ENCODE data around the gene ITGAV. TPM values are rescaled to one million over a fixed set of nuclear protein-coding genes. Genes with fewer than 3 reads are reported as not detected.
A peak's percentile ranks its signal among the peaks of the same experiment; 100 is the strongest.

ITGAV gene
- total and polyA plus RNA-seq, 2 experiments from 2014 or later, result 32.7 to 135 TPM

GRCh38 chr2:186695081-186695756, 105.4 kb downstream of the ITGAV start:
- no peaks in the 10 kb centered on the region for H3K27me3 ChIP-seq
- TF ChIP-seq EZH2phosphoT487 (IDR thresholded peaks at IDR 0.05; ENCODE audit: low read depth, severe bottlenecking, unreplicated experiment) (no peak), EZH2 (IDR thresholded peaks at IDR 0.05; ENCODE audit: borderline replicate concordance) (no peak), CTCF (IDR thresholded peaks at IDR 0.05; ENCODE audit: poor library complexity) (no peak)
- peak overlapping the region; percentile 83 for H3K4me2 ChIP-seq
- peak overlapping the region; percentile 19 for H2AFZ ChIP-seq
- H3K27ac ChIP-seq, result no peak overlapping the region
- no peak for DNase-seq (ENCODE audit: low spot score)
- H3K4me1 ChIP-seq (ENCODE audit: insufficient read depth), result no peaks in the 10 kb centered on the region
- H3K9me3 ChIP-seq (ENCODE audit: low read depth), result no peaks in the 10 kb centered on the region
- H3K36me3 ChIP-seq (replicated peaks; ENCODE audit: insufficient read depth, low read depth), result no peaks in the 10 kb centered on the region
- H3K9me2 ChIP-seq (replicated peaks; ENCODE audit: insufficient read depth), result no peaks in the 10 kb centered on the region
- no peaks in the 10 kb centered on the region for H4K20me1 ChIP-seq (ENCODE audit: insufficient read depth, poor library complexity, severe bottlenecking)
- 46% methylated on average over 9 of the region's 9 CpGs for WGBS (ENCODE audit: low lambda C conversion rate, missing lambda C conversion rate)
- peak overlapping the region; percentile 90 for H3K4me3 ChIP-seq
- no peaks in the 10 kb centered on the region for H3K79me2 ChIP-seq

- no peak for TF ChIP-seq CTCF (IDR thresholded peaks at IDR 0.05; ENCODE audit: poor library complexity)
- no peak for TF ChIP-seq EZH2phosphoT487 (IDR thresholded peaks at IDR 0.05; ENCODE audit: low read depth, severe bottlenecking, unreplicated experiment)
- TF ChIP-seq EZH2 (IDR thresholded peaks at IDR 0.05; ENCODE audit: borderline replicate concordance), result no peak
- no peak overlapping the region for H3K4me3 ChIP-seq
- 91% methylated on average over 4 of the region's 4 CpGs for WGBS (ENCODE audit: low lambda C conversion rate, missing lambda C conversion rate)
- H3K9me3 ChIP-seq (ENCODE audit: low read depth), result no peaks in the 10 kb centered on the region
- H3K9me2 ChIP-seq (replicated peaks; ENCODE audit: insufficient read depth), result no peaks in the 10 kb centered on the region
- no peaks in the 10 kb centered on the region for H3K27me3 ChIP-seq
- H3K4me1 ChIP-seq (ENCODE audit: insufficient read depth), result no peaks in the 10 kb centered on the region
- no peak for DNase-seq (ENCODE audit: low spot score)
- H4K20me1 ChIP-seq (ENCODE audit: insufficient read depth, poor library complexity, severe bottlenecking), result no peaks in the 10 kb centered on the region
- no peaks in the 10 kb centered on the region for H3K36me3 ChIP-seq (replicated peaks; ENCODE audit: insufficient read depth, low read depth)
- H3K27ac ChIP-seq, result no peak overlapping the region
- peak overlapping the region; percentile 83 for H3K4me2 ChIP-seq
- no peak overlapping the region for H2AFZ ChIP-seq
- no peaks in the 10 kb centered on the region for H3K79me2 ChIP-seq
These were observed 106.4 kb downstream of the ITGAV start for GRCh38 chr2:186696290-186696689.

GRCh38 chr2:186696804-186697203, 106.9 kb downstream of the ITGAV start:
- TF ChIP-seq EZH2 (IDR thresholded peaks at IDR 0.05; ENCODE audit: borderline replicate concordance) (no peak), CTCF (IDR thresholded peaks at IDR 0.05; ENCODE audit: poor library complexity) (no peak), EZH2phosphoT487 (IDR thresholded peaks at IDR 0.05; ENCODE audit: low read depth, severe bottlenecking, unreplicated experiment) (no peak)
- WGBS (ENCODE audit: low lambda C conversion rate, missing lambda C conversion rate), result 45% methylated on average over 4 of the region's 4 CpGs

More at GRCh38 chr2:186696804-186697203, 106.9 kb downstream of the ITGAV start:
- Histone ChIP-seq H4K20me1 (ENCODE audit: insufficient read depth, poor library complexity, severe bottlenecking) (no peaks in the 10 kb centered on the region), H3K36me3 (replicated peaks; ENCODE audit: insufficient read depth, low read depth) (no peaks in the 10 kb centered on the region), H3K9me3 (ENCODE audit: low read depth) (no peaks in the 10 kb centered on the region), H3K4me2 (no peak overlapping the region), H3K9me2 (replicated peaks; ENCODE audit: insufficient read depth) (no peaks in the 10 kb centered on the region), H3K4me3 (no peak overlapping the region), H3K27me3 (no peaks in the 10 kb centered on the region), H2AFZ (no peak overlapping the region), H3K4me1 (ENCODE audit: insufficient read depth) (no peaks in the 10 kb centered on the region), H3K79me2 (no peaks in the 10 kb centered on the region), H3K27ac (no peak overlapping the region)
- no peak for DNase-seq (ENCODE audit: low spot score)

All from hepatocyte (in vitro differentiated cells).